ENCODE data around the gene MTM1.

GRCh38 chrX:150594584-150594983 is 26.2 kb downstream of the MTM1 start:
- TF ChIP-seq, protein P1, sequence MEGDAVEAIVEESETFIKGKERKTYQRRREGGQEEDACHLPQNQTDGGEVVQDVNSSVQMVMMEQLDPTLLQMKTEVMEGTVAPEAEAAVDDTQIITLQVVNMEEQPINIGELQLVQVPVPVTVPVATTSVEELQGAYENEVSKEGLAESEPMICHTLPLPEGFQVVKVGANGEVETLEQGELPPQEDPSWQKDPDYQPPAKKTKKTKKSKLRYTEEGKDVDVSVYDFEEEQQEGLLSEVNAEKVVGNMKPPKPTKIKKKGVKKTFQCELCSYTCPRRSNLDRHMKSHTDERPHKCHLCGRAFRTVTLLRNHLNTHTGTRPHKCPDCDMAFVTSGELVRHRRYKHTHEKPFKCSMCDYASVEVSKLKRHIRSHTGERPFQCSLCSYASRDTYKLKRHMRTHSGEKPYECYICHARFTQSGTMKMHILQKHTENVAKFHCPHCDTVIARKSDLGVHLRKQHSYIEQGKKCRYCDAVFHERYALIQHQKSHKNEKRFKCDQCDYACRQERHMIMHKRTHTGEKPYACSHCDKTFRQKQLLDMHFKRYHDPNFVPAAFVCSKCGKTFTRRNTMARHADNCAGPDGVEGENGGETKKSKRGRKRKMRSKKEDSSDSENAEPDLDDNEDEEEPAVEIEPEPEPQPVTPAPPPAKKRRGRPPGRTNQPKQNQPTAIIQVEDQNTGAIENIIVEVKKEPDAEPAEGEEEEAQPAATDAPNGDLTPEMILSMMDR (tag by site-specific recombination; IDR thresholded peaks at IDR 0.05), result no peak
- TF ChIP-seq ZNF600 (tag by site-specific recombination; IDR thresholded peaks at IDR 0.05) (no peak), ZNF776 (tag by site-specific recombination; IDR thresholded peaks at IDR 0.05; ENCODE audit: borderline replicate concordance) (no peak), ZNF48 (tag by site-specific recombination; IDR thresholded peaks at IDR 0.05) (no peak), ZNF629 (tag by site-specific recombination; IDR thresholded peaks at IDR 0.05) (no peak), ZFHX2 (tag by site-specific recombination; conservative IDR thresholded peaks at IDR 0.05) (no peak), PBX3 (CRISPR knock-in tag; IDR thresholded peaks at IDR 0.05) (no peak), TCF7L2 (IDR thresholded peaks at IDR 0.05; ENCODE audit: borderline replicate concordance, low read depth, low read length) (no peak), ZBTB7A (tag by site-specific recombination; IDR thresholded peaks at IDR 0.05; ENCODE audit: low read depth) (no peak), KLF17 (tag by site-specific recombination; IDR thresholded peaks at IDR 0.05) (no peak)
- TF ChIP-seq, protein P2, sequence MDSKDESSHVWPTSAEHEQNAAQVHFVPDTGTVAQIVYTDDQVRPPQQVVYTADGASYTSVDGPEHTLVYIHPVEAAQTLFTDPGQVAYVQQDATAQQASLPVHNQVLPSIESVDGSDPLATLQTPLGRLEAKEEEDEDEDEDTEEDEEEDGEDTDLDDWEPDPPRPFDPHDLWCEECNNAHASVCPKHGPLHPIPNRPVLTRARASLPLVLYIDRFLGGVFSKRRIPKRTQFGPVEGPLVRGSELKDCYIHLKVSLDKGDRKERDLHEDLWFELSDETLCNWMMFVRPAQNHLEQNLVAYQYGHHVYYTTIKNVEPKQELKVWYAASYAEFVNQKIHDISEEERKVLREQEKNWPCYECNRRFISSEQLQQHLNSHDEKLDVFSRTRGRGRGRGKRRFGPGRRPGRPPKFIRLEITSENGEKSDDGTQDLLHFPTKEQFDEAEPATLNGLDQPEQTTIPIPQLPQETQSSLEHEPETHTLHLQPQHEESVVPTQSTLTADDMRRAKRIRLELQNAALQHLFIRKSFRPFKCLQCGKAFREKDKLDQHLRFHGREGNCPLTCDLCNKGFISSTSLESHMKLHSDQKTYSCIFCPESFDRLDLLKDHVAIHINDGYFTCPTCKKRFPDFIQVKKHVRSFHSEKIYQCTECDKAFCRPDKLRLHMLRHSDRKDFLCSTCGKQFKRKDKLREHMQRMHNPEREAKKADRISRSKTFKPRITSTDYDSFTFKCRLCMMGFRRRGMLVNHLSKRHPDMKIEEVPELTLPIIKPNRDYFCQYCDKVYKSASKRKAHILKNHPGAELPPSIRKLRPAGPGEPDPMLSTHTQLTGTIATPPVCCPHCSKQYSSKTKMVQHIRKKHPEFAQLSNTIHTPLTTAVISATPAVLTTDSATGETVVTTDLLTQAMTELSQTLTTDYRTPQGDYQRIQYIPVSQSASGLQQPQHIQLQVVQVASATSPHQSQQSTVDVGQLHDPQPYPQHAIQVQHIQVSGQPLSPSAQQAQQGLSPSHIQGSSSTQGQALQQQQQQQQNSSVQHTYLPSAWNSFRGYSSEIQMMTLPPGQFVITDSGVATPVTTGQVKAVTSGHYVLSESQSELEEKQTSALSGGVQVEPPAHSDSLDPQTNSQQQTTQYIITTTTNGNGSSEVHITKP (tag by site-specific recombination; IDR thresholded peaks at IDR 0.05), result no peak
- TF ChIP-seq, protein P3, sequence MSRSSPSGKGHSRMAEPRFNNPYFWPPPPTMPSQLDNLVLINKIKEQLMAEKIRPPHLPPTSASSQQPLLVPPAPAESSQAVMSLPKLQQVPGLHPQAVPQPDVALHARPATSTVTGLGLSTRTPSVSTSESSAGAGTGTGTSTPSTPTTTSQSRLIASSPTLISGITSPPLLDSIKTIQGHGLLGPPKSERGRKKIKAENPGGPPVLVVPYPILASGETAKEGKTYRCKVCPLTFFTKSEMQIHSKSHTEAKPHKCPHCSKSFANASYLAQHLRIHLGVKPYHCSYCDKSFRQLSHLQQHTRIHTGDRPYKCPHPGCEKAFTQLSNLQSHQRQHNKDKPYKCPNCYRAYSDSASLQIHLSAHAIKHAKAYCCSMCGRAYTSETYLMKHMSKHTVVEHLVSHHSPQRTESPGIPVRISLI (tag by site-specific recombination; IDR thresholded peaks at IDR 0.05), result no peak
- TF ChIP-seq, protein P4, sequence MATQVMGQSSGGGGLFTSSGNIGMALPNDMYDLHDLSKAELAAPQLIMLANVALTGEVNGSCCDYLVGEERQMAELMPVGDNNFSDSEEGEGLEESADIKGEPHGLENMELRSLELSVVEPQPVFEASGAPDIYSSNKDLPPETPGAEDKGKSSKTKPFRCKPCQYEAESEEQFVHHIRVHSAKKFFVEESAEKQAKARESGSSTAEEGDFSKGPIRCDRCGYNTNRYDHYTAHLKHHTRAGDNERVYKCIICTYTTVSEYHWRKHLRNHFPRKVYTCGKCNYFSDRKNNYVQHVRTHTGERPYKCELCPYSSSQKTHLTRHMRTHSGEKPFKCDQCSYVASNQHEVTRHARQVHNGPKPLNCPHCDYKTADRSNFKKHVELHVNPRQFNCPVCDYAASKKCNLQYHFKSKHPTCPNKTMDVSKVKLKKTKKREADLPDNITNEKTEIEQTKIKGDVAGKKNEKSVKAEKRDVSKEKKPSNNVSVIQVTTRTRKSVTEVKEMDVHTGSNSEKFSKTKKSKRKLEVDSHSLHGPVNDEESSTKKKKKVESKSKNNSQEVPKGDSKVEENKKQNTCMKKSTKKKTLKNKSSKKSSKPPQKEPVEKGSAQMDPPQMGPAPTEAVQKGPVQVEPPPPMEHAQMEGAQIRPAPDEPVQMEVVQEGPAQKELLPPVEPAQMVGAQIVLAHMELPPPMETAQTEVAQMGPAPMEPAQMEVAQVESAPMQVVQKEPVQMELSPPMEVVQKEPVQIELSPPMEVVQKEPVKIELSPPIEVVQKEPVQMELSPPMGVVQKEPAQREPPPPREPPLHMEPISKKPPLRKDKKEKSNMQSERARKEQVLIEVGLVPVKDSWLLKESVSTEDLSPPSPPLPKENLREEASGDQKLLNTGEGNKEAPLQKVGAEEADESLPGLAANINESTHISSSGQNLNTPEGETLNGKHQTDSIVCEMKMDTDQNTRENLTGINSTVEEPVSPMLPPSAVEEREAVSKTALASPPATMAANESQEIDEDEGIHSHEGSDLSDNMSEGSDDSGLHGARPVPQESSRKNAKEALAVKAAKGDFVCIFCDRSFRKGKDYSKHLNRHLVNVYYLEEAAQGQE (tag by site-specific recombination; IDR thresholded peaks at IDR 0.05), result no peak
